Neuronal stem cell (in vitro differentiated cells): Measurements from ENCODE around the gene SHF.
A peak's percentile ranks its signal among the peaks of the same experiment; 100 is the strongest.

Experiments
- DNase-seq: peaks from one replicate; pipeline ENCODE4 v3.0.0-alpha.2; 2013; ENCODE audit warnings: low spot score
- H2AFZ ChIP-seq: one replicate; pipeline ENCODE4 v1.6.1; 2013; ENCODE audit warnings: mild to moderate bottlenecking, low read length, inconsistent platforms
- H2AK5ac ChIP-seq: 2 replicates; pipeline ENCODE4 v1.6.1; 2013; ENCODE audit warnings: low read depth, mild to moderate bottlenecking, inconsistent platforms, low read length, moderate library complexity, mixed read lengths
- H2BK120ac ChIP-seq: 2 replicates; pipeline ENCODE4 v1.6.1; 2013; ENCODE audit warnings: low read depth, mild to moderate bottlenecking, inconsistent platforms, low read length, moderate library complexity, mixed read lengths
- H2BK12ac ChIP-seq: one replicate; pipeline ENCODE4 v1.6.1; 2013; ENCODE audit warnings: low read length, inconsistent platforms
- H2BK15ac ChIP-seq: 2 replicates; pipeline ENCODE4 v1.6.1; 2013; ENCODE audit warnings: mild to moderate bottlenecking, low read length, inconsistent platforms, mixed read lengths
- H2BK5ac ChIP-seq: one replicate; pipeline ENCODE4 v1.6.1; 2013; ENCODE audit warnings: inconsistent platforms, mild to moderate bottlenecking, low read length, moderate library complexity
- H3K14ac ChIP-seq: one replicate; pipeline ENCODE4 v1.6.1; 2013; ENCODE audit warnings: low read length, inconsistent platforms
- H3K18ac ChIP-seq: 2 replicates; pipeline ENCODE4 v1.6.1; 2013; ENCODE audit warnings: low read length, inconsistent platforms
- H3K23ac ChIP-seq: 2 replicates; pipeline ENCODE4 v1.6.1; 2013; ENCODE audit warnings: low read depth, mild to moderate bottlenecking, mixed read lengths, low read length, inconsistent platforms; ENCODE audit not compliant: poor library complexity
- H3K27ac ChIP-seq: replicated peaks from 3 replicates; pipeline ENCODE4 v1.5.1; 2013; ENCODE audit warnings: low read length, inconsistent platforms
- H3K27me3 ChIP-seq, 3 experiments: 2 replicates each; pipeline ENCODE4 v1.6.1; 2013; ENCODE audit warnings: low read length in 3 of 3, mild to moderate bottlenecking in 2 of 3, inconsistent platforms in 1 of 3, low read depth in 1 of 3, mixed read lengths in 1 of 3, moderate library complexity in 1 of 3; ENCODE audit not compliant: control insufficient read depth in 3 of 3, insufficient read depth in 3 of 3
- H3K36me3 ChIP-seq, 2 donors: replicated peaks in 1 of 2; 2 replicates each; pipeline ENCODE4 v1.6.1; 2013; ENCODE audit warnings: low read length in 2 of 2; ENCODE audit not compliant: control insufficient read depth in 2 of 2, insufficient read depth in 2 of 2
- H3K4ac ChIP-seq: 2 replicates; pipeline ENCODE4 v1.6.1; 2013; ENCODE audit warnings: inconsistent platforms, mild to moderate bottlenecking, low read length, moderate library complexity
- H3K4me1 ChIP-seq, 2 donors: 1 replicate in 1 of 2; 2 replicates in 1 of 2; pipeline ENCODE4 v1.6.1; 2013; ENCODE audit warnings: low read length in 2 of 2, low read depth in 1 of 2; ENCODE audit not compliant: control insufficient read depth in 2 of 2, insufficient read depth in 1 of 2
- H3K4me2 ChIP-seq: one replicate; pipeline ENCODE4 v1.6.1; 2013; ENCODE audit warnings: mild to moderate bottlenecking, low read length, inconsistent platforms; ENCODE audit not compliant: insufficient read depth, poor library complexity, severe bottlenecking
- H3K4me3 ChIP-seq, 2 donors: 2 replicates each; pipeline ENCODE4 v1.5.1; 2013; ENCODE audit warnings: low read length in 2 of 2, mild to moderate bottlenecking in 2 of 2, inconsistent platforms in 1 of 2, moderate library complexity in 1 of 2
- H3K79me1 ChIP-seq: one replicate; pipeline ENCODE4 v1.6.1; 2013; ENCODE audit warnings: low read depth, mild to moderate bottlenecking, inconsistent platforms, low read length, moderate library complexity
- H3K9ac ChIP-seq: one replicate; pipeline ENCODE4 v1.6.1; 2013; ENCODE audit warnings: mild to moderate bottlenecking, low read depth, low read length, inconsistent platforms; ENCODE audit not compliant: poor library complexity
- H3K9me3 ChIP-seq, 2 donors: replicated peaks in 1 of 2; 2 replicates each; pipeline versions ENCODE3 to v1.6.1; 2013; ENCODE audit warnings: low read length in 2 of 2, mild to moderate bottlenecking in 2 of 2, inconsistent platforms in 1 of 2, low read depth in 1 of 2, mixed read lengths in 1 of 2, moderate library complexity in 1 of 2; ENCODE audit not compliant: control insufficient read depth in 2 of 2, insufficient read depth in 1 of 2
- H4K8ac ChIP-seq: one replicate; pipeline ENCODE4 v1.6.1; 2013; ENCODE audit warnings: low read depth, mild to moderate bottlenecking, inconsistent platforms, low read length, moderate library complexity
- H4K91ac ChIP-seq: one replicate; pipeline ENCODE4 v1.6.1; 2013; ENCODE audit warnings: low read length, low read depth, mild to moderate bottlenecking, inconsistent platforms; ENCODE audit not compliant: poor library complexity
- WGBS, 2 donors: extraction: QIAGEN DNeasy Blood & Tissue Kit; methylation state at CpG; one replicate each; pipeline ENCODE4 v1.1.7; 2013; ENCODE audit warnings: missing lambda C conversion rate in 2 of 2, mixed read lengths in 1 of 2; ENCODE audit not compliant: insufficient read length in 2 of 2, insufficient replicate concordance in 1 of 2; ENCODE audit errors: extremely low coverage in 2 of 2; 5-methylcytosine and 5-hydroxymethylcytosine counted together

Gene SHF

GRCh38 chr15:45179221-45179985, 8.4 kb downstream of the SHF start:
- no peak overlapping the region for H2AFZ ChIP-seq
- WGBS, 2 donors: no CpG with 5 or more reads among the region's 13 CpGs
- no peak overlapping the region for H3K4ac ChIP-seq
- H3K9ac ChIP-seq: no peak overlapping the region
- no peak for DNase-seq
- no peaks in the 10 kb centered on the region for H3K27me3 ChIP-seq
- peaks cover 9 to 89% of the 10 kb centered on the region in 2 donors for H3K36me3 ChIP-seq
- peaks cover 0 to 13% of the 10 kb centered on the region in 2 donors for H3K4me1 ChIP-seq
- H3K23ac ChIP-seq: peak overlapping the region; percentile 70
- H2BK15ac ChIP-seq: no peak overlapping the region
- H3K18ac ChIP-seq: peak overlapping the region; percentile 17
- no peak overlapping the region for H3K27ac ChIP-seq
- H2BK12ac ChIP-seq: no peak overlapping the region
- peaks cover 20% of the 10 kb centered on the region for H3K79me1 ChIP-seq
- H2BK5ac ChIP-seq: no peak overlapping the region
- H3K4me2 ChIP-seq: no peak overlapping the region
- peak overlapping the region; percentile 25 for H3K14ac ChIP-seq
- H2BK120ac ChIP-seq: no peak overlapping the region
- H4K8ac ChIP-seq: no peak overlapping the region
- peaks cover 0 to 9% of the 10 kb centered on the region in 2 donors for H3K9me3 ChIP-seq
- H4K91ac ChIP-seq: no peak overlapping the region
- no peak overlapping the region for H3K4me3 ChIP-seq
- no peak overlapping the region for H2AK5ac ChIP-seq

DNA sequence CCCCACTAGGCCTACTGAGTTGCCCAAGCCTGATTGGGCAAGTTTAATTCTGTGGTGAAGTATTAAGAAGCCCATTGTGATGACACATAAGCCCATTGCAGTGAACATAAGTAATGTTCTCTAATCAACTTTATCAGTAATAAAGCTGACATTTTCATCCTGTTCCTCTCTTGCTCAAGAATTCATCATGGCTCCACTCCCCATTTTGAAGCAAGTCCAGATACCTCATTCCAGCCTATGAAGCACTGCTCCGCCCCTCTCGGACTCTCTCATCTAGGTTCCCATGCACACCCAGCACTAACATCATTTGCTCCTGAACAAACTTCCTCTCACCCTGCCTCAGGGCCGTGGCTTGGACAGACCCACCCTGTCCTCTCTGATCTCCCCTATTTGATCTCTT, 10.5 kb downstream of the SHF start:
- WGBS, 2 donors: no CpG with 5 or more reads among the region's 3 CpGs
- H3K18ac ChIP-seq: no peak overlapping the region
- H2AK5ac ChIP-seq: no peak overlapping the region
- H3K9ac ChIP-seq: no peak overlapping the region
- no peak overlapping the region for H2BK15ac ChIP-seq
- no peak overlapping the region for H4K8ac ChIP-seq
- H3K27me3 ChIP-seq: no peaks in the 10 kb centered on the region
- H2BK12ac ChIP-seq: no peak overlapping the region
- no peak overlapping the region for H3K4me3 ChIP-seq
- H2BK120ac ChIP-seq: no peak overlapping the region
- peaks cover 0 to 1% of the 10 kb centered on the region in 2 donors for H3K4me1 ChIP-seq
- no peak overlapping the region for H3K27ac ChIP-seq
- H3K14ac ChIP-seq: no peak overlapping the region
- H3K36me3 ChIP-seq: peaks cover 15 to 90% of the 10 kb centered on the region in 2 donors
- H3K79me1 ChIP-seq: peaks cover 16% of the 10 kb centered on the region
- no peak overlapping the region for H3K4me2 ChIP-seq
- no peak overlapping the region for H2AFZ ChIP-seq
- H3K4ac ChIP-seq: no peak overlapping the region
- no peak overlapping the region for H2BK5ac ChIP-seq
- H3K9me3 ChIP-seq: peaks cover 0 to 9% of the 10 kb centered on the region in 2 donors
- no peak overlapping the region for H4K91ac ChIP-seq
- no peak for DNase-seq
- no peak overlapping the region for H3K23ac ChIP-seq

- no peak overlapping the region for H3K27ac ChIP-seq
- H2BK5ac ChIP-seq: no peak overlapping the region
- H3K9ac ChIP-seq: no peak overlapping the region
- H3K23ac ChIP-seq: no peak overlapping the region
- no peak overlapping the region for H2AFZ ChIP-seq
- H2BK12ac ChIP-seq: no peak overlapping the region
- H3K9me3 ChIP-seq: no peaks in the 10 kb centered on the region
- no peak overlapping the region for H2BK120ac ChIP-seq
- no peak overlapping the region for H3K18ac ChIP-seq
- no peak overlapping the region for H3K4me2 ChIP-seq
- no peak overlapping the region for H2BK15ac ChIP-seq
- no peak overlapping the region for H3K4ac ChIP-seq
- no peak for DNase-seq
- H4K8ac ChIP-seq: no peak overlapping the region
- H2AK5ac ChIP-seq: no peak overlapping the region
- no peak overlapping the region for H3K4me3 ChIP-seq
- no peaks in the 10 kb centered on the region for H3K4me1 ChIP-seq
- H4K91ac ChIP-seq: no peak overlapping the region
- H3K36me3 ChIP-seq: peaks cover 27 to 89% of the 10 kb centered on the region in 2 donors
- no CpG with 5 or more reads among the region's 2 CpGs for WGBS, 2 donors
- H3K79me1 ChIP-seq: peaks cover 4% of the 10 kb centered on the region
- no peak overlapping the region for H3K14ac ChIP-seq
- no peaks in the 10 kb centered on the region for H3K27me3 ChIP-seq
Observed at GRCh38 chr15:45174577-45174976, 13.2 kb downstream of the SHF start.

DNA sequence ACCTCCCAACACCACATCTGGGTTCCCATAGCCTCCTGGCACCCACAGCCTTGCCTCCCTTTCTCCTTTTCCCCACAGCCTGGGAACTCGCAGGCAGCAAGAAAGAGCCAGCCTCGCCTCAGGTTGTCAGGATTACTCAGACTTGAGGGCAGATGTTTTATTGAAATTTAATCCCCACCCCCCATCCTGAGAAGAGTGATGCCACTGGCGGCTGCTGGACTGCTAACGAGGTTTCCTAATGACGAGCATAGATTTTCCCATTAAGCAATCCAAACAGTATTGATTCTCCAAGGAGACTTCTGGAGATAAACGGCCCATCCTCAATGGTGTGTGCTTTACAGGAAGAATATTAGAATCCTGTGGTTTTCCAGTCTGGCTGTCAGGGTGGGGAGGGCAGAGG, 13.7 kb downstream of the SHF start:
- Histone ChIP-seq H2BK12ac (no peak overlapping the region), H2AK5ac (no peak overlapping the region), H3K4me1 (no peaks in the 10 kb centered on the region), H3K36me3 (peaks cover 27 to 86% of the 10 kb centered on the region in 2 donors), H3K4me2 (no peak overlapping the region), H3K4me3 (no peak overlapping the region), H3K27ac (no peak overlapping the region), H4K8ac (no peak overlapping the region), H3K18ac (no peak overlapping the region), H3K9ac (no peak overlapping the region), H3K23ac (no peak overlapping the region), H2BK5ac (no peak overlapping the region), H3K79me1 (peaks cover 2% of the 10 kb centered on the region), H2AFZ (no peak overlapping the region), H3K9me3 (no peaks in the 10 kb centered on the region), H2BK120ac (no peak overlapping the region), H2BK15ac (no peak overlapping the region), H4K91ac (no peak overlapping the region), H3K27me3 (no peaks in the 10 kb centered on the region), H3K4ac (no peak overlapping the region), H3K14ac (no peak overlapping the region)
- WGBS, 2 donors: no CpG with 5 or more reads among the region's 6 CpGs
- DNase-seq: no peak
